OCI-M1 (cell line): ENCODE data around the gene TCTN2.
A peak's percentile ranks its signal among the peaks of the same experiment; 100 is the strongest.

Source experiments
- DNase-seq: peaks from one replicate; lab custom pipeline; 2025; lab: John Stamatoyannopoulos, UW

TCTN2 gene

GRCh38 chr12:123670882-123671728 lies at the start of gene TCTN2:
Gene TCTN2 (plus strand): TSS chr12:123671113. CDS start chr12:123671241, 128 bp downstream.
- DNase-seq = peak; percentile 92

- no peak for DNase-seq
Observed at GRCh38 chr12:123621619-123622530, 49.0 kb upstream of the TCTN2 start.

GRCh38 chr12:123633379-123634141 lies 37.4 kb upstream of the TCTN2 start, which contains the start of the genes EIF2B1 and GTF2H3:
Gene EIF2B1 (minus strand): TSS chr12:123633686. CDS start chr12:123633557, 129 bp downstream.
Gene GTF2H3 (plus strand): TSS chr12:123633829. CDS start chr12:123633860, 31 bp downstream.
- DNase-seq = peak; percentile 98

- no peak for DNase-seq
Observed at GRCh38 chr12:123634142-123634561, 36.8 kb upstream of the TCTN2 start.

GRCh38 chr12:123643911-123644310 lies 27.0 kb upstream of the TCTN2 start:
- DNase-seq = no peak

- no peak for DNase-seq
Observed at GRCh38 chr12:123645380-123645779, 25.5 kb upstream of the TCTN2 start.

- DNase-seq = no peak
Observed at GRCh38 chr12:123645878-123646277, 25.0 kb upstream of the TCTN2 start.

- DNase-seq = no peak
Observed at GRCh38 chr12:123648401-123648800, 22.5 kb upstream of the TCTN2 start.

- no peak for DNase-seq
Observed at GRCh38 chr12:123654129-123654701, 16.7 kb upstream of the TCTN2 start.

GRCh38 chr12:123655420-123655819 lies 15.5 kb upstream of the TCTN2 start:
- DNase-seq = no peak

- no peak for DNase-seq
Observed at GRCh38 chr12:123656392-123656791, 14.5 kb upstream of the TCTN2 start.

- no peak for DNase-seq
Observed at GRCh38 chr12:123657211-123657610, 13.7 kb upstream of the TCTN2 start.

GRCh38 chr12:123659996-123660727 lies 10.8 kb upstream of the TCTN2 start:
- DNase-seq = no peak

- DNase-seq = no peak
Observed at GRCh38 chr12:123667771-123668170, 3.1 kb upstream of the TCTN2 start.

- no peak for DNase-seq
Observed at GRCh38 chr12:123671876-123672275, 963 bp downstream of the TCTN2 start.

- no peak for DNase-seq
Observed at GRCh38 chr12:123675436-123675835, 4.5 kb downstream of the TCTN2 start.

- no peak for DNase-seq
Observed at GRCh38 chr12:123676616-123677320, 5.9 kb downstream of the TCTN2 start.

GRCh38 chr12:123678981-123679380 lies 8.1 kb downstream of the TCTN2 start:
- DNase-seq = no peak

GRCh38 chr12:123681605-123682004 lies 10.7 kb downstream of the TCTN2 start:
- DNase-seq = no peak

- no peak for DNase-seq
Observed at GRCh38 chr12:123683964-123684363, 13.1 kb downstream of the TCTN2 start.
